GM21737 (cell line): Measurements from ENCODE around the gene SMNDC1.
"Not testable (repeated sequence)": the region's sequence is repeated elsewhere in the genome, so short reads cannot be mapped to it uniquely, and the experiment has no call there.

Experiments used
- ATAC-seq: cut with Tn5 transposase; IDR thresholded peaks from one replicate; pipeline ENCODE4 v1.9.1; 2021; ENCODE audit warnings: mild to moderate bottlenecking, moderate library complexity; ENCODE audit not compliant: unreplicated experiment

The SMNDC1 gene

GRCh38 chr10:110285501-110285900 lies 19.2 kb downstream of the SMNDC1 start:
- no peak for ATAC-seq

- ATAC-seq, result no peak
Observed at GRCh38 chr10:110284262-110284661, 20.5 kb downstream of the SMNDC1 start.

GRCh38 chr10:110279407-110279986 lies 25.2 kb downstream of the SMNDC1 start:
- ATAC-seq, result no peak

GRCh38 chr10:110278562-110279406 lies 25.9 kb downstream of the SMNDC1 start:
- ATAC-seq, result no peak

GRCh38 chr10:110277591-110277990 lies 27.1 kb downstream of the SMNDC1 start:
- ATAC-seq, result no peak

GRCh38 chr10:110276603-110277002 lies 28.1 kb downstream of the SMNDC1 start:
- no peak for ATAC-seq

GRCh38 chr10:110275128-110275729 lies 29.5 kb downstream of the SMNDC1 start:
- no peak for ATAC-seq

- ATAC-seq, result no peak
Observed at GRCh38 chr10:110274647-110275046, 30.1 kb downstream of the SMNDC1 start.

- no peak for ATAC-seq
Observed at GRCh38 chr10:110274072-110274627, 30.6 kb downstream of the SMNDC1 start.

- no peak for ATAC-seq
Observed at GRCh38 chr10:110273474-110273873, 31.2 kb downstream of the SMNDC1 start.

GRCh38 chr10:110272995-110273394 lies 31.7 kb downstream of the SMNDC1 start:
- ATAC-seq, result not testable (repeated sequence)

- no peak for ATAC-seq
Observed at GRCh38 chr10:110269374-110270318, 35.1 kb downstream of the SMNDC1 start.

- no peak for ATAC-seq
Observed at GRCh38 chr10:110268971-110269370, 35.7 kb downstream of the SMNDC1 start.

- no peak for ATAC-seq
Observed at GRCh38 chr10:110268442-110268841, 36.3 kb downstream of the SMNDC1 start.

GRCh38 chr10:110267276-110267675 lies 37.4 kb downstream of the SMNDC1 start:
- no peak for ATAC-seq

GRCh38 chr10:110265573-110266193 lies 39.0 kb downstream of the SMNDC1 start:
- no peak for ATAC-seq

GRCh38 chr10:110263164-110263563 lies 41.6 kb downstream of the SMNDC1 start:
- no peak for ATAC-seq

- ATAC-seq, result no peak
Observed at GRCh38 chr10:110260746-110261477, 43.8 kb downstream of the SMNDC1 start.

- no peak for ATAC-seq
Observed at GRCh38 chr10:110259317-110259716, 45.4 kb downstream of the SMNDC1 start.
